ENCODE measurements around the gene PODXL.

The PODXL gene

GRCh38 chr7:131556909-131557651 lies 652 bp upstream of the PODXL start:
- Histone ChIP-seq H3K36me3 (ENCODE audit: insufficient read depth, low read length) (no peaks in the 10 kb centered on the region), H3K4me3 (peak overlapping the region; percentile 79), H3K9me3 (ENCODE audit: low read depth, low read length) (no peaks in the 10 kb centered on the region), H3K27ac (peak overlapping the region; percentile 61; the same call in 1 of the 2 replicates), H3K9ac (ENCODE audit: insufficient read length) (peak overlapping the region; percentile 74)
- TF ChIP-seq FOXP2 (optimal IDR thresholded peaks at IDR 0.05; ENCODE audit: control extremely low read depth, extremely low read length, insufficient read depth): no peak
- no peak for TF ChIP-seq EZH2 (IDR thresholded peaks at IDR 0.05)
- TF ChIP-seq POLR2AphosphoS5 (IDR thresholded peaks at IDR 0.05; ENCODE audit: borderline replicate concordance, low read depth, low read length): peak; percentile 32; the same call in 1 of the 2 replicates
- DNase-seq (ENCODE audit: low read depth, low spot score): no peak

DNA sequence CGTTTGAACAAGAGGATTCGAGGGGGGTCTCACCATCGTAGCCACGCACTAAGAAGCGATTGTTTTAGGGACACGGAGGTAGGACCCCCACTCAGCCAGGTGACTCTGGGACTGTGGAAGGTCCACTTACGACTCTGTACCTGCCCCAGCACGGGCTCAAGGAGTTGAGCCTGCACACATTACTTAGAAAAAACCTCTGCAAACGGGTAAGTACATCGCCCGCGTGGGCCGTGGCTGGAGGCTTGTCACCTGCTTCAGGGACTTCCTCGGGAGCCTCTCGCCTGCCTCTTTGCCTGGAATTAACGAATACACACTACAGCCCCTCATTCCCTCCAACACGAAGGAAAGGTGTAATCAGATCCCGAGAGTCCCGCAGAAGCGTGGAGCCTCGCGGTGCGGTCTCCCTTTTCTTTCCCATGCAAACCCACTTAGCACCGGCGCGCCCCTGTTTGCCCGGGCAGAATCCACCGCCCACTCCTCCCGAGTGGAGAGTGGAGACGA lies 826 bp downstream of the PODXL start:
- Histone ChIP-seq H3K27ac (no peak overlapping the region), H3K4me3 (peak overlapping the region; percentile 87), H3K9ac (ENCODE audit: insufficient read length) (peak overlapping the region; percentile 60), H3K36me3 (ENCODE audit: insufficient read depth, low read length) (no peaks in the 10 kb centered on the region), H3K9me3 (ENCODE audit: low read depth, low read length) (no peaks in the 10 kb centered on the region)
- TF ChIP-seq EZH2 (IDR thresholded peaks at IDR 0.05) (no peak), FOXP2 (optimal IDR thresholded peaks at IDR 0.05; ENCODE audit: control extremely low read depth, extremely low read length, insufficient read depth) (no peak), POLR2AphosphoS5 (IDR thresholded peaks at IDR 0.05; ENCODE audit: borderline replicate concordance, low read depth, low read length) (no peak)
- no peak for DNase-seq (ENCODE audit: low read depth, low spot score)

- H3K9me3 ChIP-seq (ENCODE audit: low read depth, low read length): no peaks in the 10 kb centered on the region
- H3K36me3 ChIP-seq (ENCODE audit: insufficient read depth, low read length): no peaks in the 10 kb centered on the region
- no peak overlapping the region for H3K9ac ChIP-seq (ENCODE audit: insufficient read length)
- H3K27ac ChIP-seq: no peak overlapping the region
- no peak for DNase-seq (ENCODE audit: low read depth, low spot score)
- H3K4me3 ChIP-seq: peak overlapping the region; percentile 87
- TF ChIP-seq FOXP2 (optimal IDR thresholded peaks at IDR 0.05; ENCODE audit: control extremely low read depth, extremely low read length, insufficient read depth): no peak
- no peak for TF ChIP-seq EZH2 (IDR thresholded peaks at IDR 0.05)
- TF ChIP-seq POLR2AphosphoS5 (IDR thresholded peaks at IDR 0.05; ENCODE audit: borderline replicate concordance, low read depth, low read length): no peak
These were observed 1.4 kb downstream of the PODXL start for GRCh38 chr7:131554880-131555516.

- Histone ChIP-seq H3K4me3 (no peak overlapping the region), H3K36me3 (ENCODE audit: insufficient read depth, low read length) (no peaks in the 10 kb centered on the region), H3K27ac (no peak overlapping the region), H3K9me3 (ENCODE audit: low read depth, low read length) (no peaks in the 10 kb centered on the region), H3K9ac (ENCODE audit: insufficient read length) (no peak overlapping the region)
- no peak for DNase-seq (ENCODE audit: low read depth, low spot score)
- TF ChIP-seq FOXP2 (optimal IDR thresholded peaks at IDR 0.05; ENCODE audit: control extremely low read depth, extremely low read length, insufficient read depth): no peak
- no peak for TF ChIP-seq POLR2AphosphoS5 (IDR thresholded peaks at IDR 0.05; ENCODE audit: borderline replicate concordance, low read depth, low read length)
- no peak for TF ChIP-seq EZH2 (IDR thresholded peaks at IDR 0.05)
These were observed 2.5 kb downstream of the PODXL start for GRCh38 chr7:131553931-131554330.

DNA sequence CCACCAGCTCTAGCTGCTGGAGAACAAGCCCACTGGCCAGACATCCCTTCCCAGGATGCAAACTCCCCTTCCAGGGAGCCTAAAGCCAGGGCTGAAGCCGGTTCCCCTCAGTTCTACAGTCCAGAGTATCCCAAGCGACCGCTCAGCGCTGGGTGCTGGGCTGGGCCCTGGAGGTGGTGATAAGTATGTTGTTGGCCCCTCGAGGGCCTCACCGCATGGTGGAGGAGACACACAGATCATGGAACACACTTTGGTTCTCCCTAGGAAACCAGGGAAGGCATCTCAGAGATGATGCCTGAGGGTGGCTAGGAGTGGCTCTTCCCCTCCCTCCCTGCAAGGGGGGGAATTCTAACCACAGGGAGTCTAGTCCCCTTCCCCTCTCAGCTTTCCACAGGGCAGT lies 4.4 kb downstream of the PODXL start:
- Histone ChIP-seq H3K36me3 (ENCODE audit: insufficient read depth, low read length) (no peaks in the 10 kb centered on the region), H3K4me3 (no peak overlapping the region), H3K9ac (ENCODE audit: insufficient read length) (no peak overlapping the region)

DNA sequence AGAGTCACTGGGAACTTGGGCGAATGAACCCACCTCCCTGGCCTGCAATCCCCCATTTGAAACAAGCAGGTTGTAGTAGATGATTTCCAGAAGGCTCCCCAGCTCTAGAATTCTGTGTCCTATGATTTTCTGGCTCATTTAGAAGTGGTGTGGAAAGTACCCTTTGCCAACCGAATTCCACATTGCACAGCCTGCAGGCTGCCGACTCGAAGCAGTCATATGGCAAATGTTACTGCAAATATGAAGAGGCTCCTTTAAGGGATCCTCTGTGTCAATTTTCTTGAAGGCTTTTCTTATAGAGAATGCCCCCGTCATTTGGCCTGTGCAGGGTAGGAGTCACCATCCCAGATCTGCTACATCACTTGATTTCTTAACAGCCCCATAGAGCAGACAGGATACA lies 5.6 kb downstream of the PODXL start:
- Histone ChIP-seq H3K9me3 (ENCODE audit: low read depth, low read length) (no peaks in the 10 kb centered on the region), H3K27ac (no peak overlapping the region), H3K4me3 (no peak overlapping the region), H3K36me3 (ENCODE audit: insufficient read depth, low read length) (no peaks in the 10 kb centered on the region), H3K9ac (ENCODE audit: insufficient read length) (no peak overlapping the region)
- DNase-seq (ENCODE audit: low read depth, low spot score): no peak
- TF ChIP-seq EZH2 (IDR thresholded peaks at IDR 0.05): no peak
- TF ChIP-seq POLR2AphosphoS5 (IDR thresholded peaks at IDR 0.05; ENCODE audit: borderline replicate concordance, low read depth, low read length): no peak

More for the DNA sequence above, 4.4 kb downstream of the PODXL start:
- Histone ChIP-seq H3K9me3 (ENCODE audit: low read depth, low read length) (no peaks in the 10 kb centered on the region), H3K27ac (no peak overlapping the region)
- DNase-seq (ENCODE audit: low read depth, low spot score): no peak
- no peak for TF ChIP-seq POLR2AphosphoS5 (IDR thresholded peaks at IDR 0.05; ENCODE audit: borderline replicate concordance, low read depth, low read length)
- TF ChIP-seq EZH2 (IDR thresholded peaks at IDR 0.05): no peak
- TF ChIP-seq FOXP2 (optimal IDR thresholded peaks at IDR 0.05; ENCODE audit: control extremely low read depth, extremely low read length, insufficient read depth): no peak

GRCh38 chr7:131548371-131548770 lies 8.1 kb downstream of the PODXL start:
- TF ChIP-seq FOXP2 (optimal IDR thresholded peaks at IDR 0.05; ENCODE audit: control extremely low read depth, extremely low read length, insufficient read depth): no peak
- no peak for TF ChIP-seq EZH2 (IDR thresholded peaks at IDR 0.05)
- no peak for TF ChIP-seq POLR2AphosphoS5 (IDR thresholded peaks at IDR 0.05; ENCODE audit: borderline replicate concordance, low read depth, low read length)
- no peak for DNase-seq (ENCODE audit: low read depth, low spot score)
- H3K9ac ChIP-seq (ENCODE audit: insufficient read length): no peak overlapping the region
- H3K27ac ChIP-seq: no peak overlapping the region
- H3K9me3 ChIP-seq (ENCODE audit: low read depth, low read length): no peaks in the 10 kb centered on the region
- H3K4me3 ChIP-seq: no peak overlapping the region
- no peaks in the 10 kb centered on the region for H3K36me3 ChIP-seq (ENCODE audit: insufficient read depth, low read length)

GRCh38 chr7:131547589-131547988 lies 8.8 kb downstream of the PODXL start:
- H3K4me3 ChIP-seq: no peak overlapping the region
- no peak for TF ChIP-seq EZH2 (IDR thresholded peaks at IDR 0.05)
- no peak for TF ChIP-seq FOXP2 (optimal IDR thresholded peaks at IDR 0.05; ENCODE audit: control extremely low read depth, extremely low read length, insufficient read depth)
- TF ChIP-seq POLR2AphosphoS5 (IDR thresholded peaks at IDR 0.05; ENCODE audit: borderline replicate concordance, low read depth, low read length): no peak
- no peak overlapping the region for H3K27ac ChIP-seq
- no peaks in the 10 kb centered on the region for H3K9me3 ChIP-seq (ENCODE audit: low read depth, low read length)
- no peaks in the 10 kb centered on the region for H3K36me3 ChIP-seq (ENCODE audit: insufficient read depth, low read length)
- H3K9ac ChIP-seq (ENCODE audit: insufficient read length): no peak overlapping the region
- DNase-seq (ENCODE audit: low read depth, low spot score): no peak
